ENCODE results near the gene ORM1.
"Not testable (repeated sequence)": the region's sequence is repeated elsewhere in the genome, so short reads cannot be mapped to it uniquely, and the experiment has no call there.

Gene ORM1

GRCh38 chr9:114318416-114318815 lies 4.5 kb upstream of the ORM1 start:
- Histone ChIP-seq H3K36me3 (ENCODE audit: control insufficient read depth, insufficient read depth, low read length) (no peaks in the 10 kb centered on the region), H3K4me3 (ENCODE audit: extremely low read depth, insufficient read depth, low read length, poor library complexity, severe bottlenecking) (no peak overlapping the region), H3K27ac (ENCODE audit: low read depth, low read length, severe bottlenecking) (no peak overlapping the region), H3K9me3 (ENCODE audit: control insufficient read depth, low read length) (no peaks in the 10 kb centered on the region), H3K4me1 (ENCODE audit: control insufficient read depth, insufficient read depth, low read length, poor library complexity, severe bottlenecking) (no peaks in the 10 kb centered on the region)
- WGBS, 2 experiments (ENCODE audit: insufficient coverage in 2 of 2) = 91 to 98% methylated on average over 6 of the region's 8 CpGs

DNA sequence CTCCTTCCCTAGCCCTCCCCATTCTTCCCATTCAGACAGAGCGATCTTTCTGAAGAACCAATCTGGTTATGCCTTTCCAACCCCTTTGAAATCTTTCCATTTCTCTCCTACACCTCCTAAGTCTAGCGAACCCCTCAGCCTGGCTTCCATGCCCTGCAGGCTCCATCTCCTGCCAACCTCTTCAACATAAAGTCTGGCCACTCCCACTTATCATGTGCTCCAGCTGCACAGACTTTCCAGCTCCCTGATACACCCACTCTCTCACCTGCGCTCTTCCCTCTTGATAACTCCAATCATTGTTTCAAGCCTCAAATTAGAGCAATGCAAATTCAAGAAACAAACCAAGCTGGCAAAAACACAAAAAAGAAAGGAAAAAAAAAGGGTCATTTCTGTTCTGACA lies 3.8 kb upstream of the ORM1 start:
- Histone ChIP-seq H3K36me3 (ENCODE audit: control insufficient read depth, insufficient read depth, low read length) (no peaks in the 10 kb centered on the region), H3K27ac (ENCODE audit: low read depth, low read length, severe bottlenecking) (no peak overlapping the region), H3K9me3 (ENCODE audit: control insufficient read depth, low read length) (no peaks in the 10 kb centered on the region), H3K4me3 (ENCODE audit: extremely low read depth, insufficient read depth, low read length, poor library complexity, severe bottlenecking) (no peak overlapping the region), H3K4me1 (ENCODE audit: control insufficient read depth, insufficient read depth, low read length, poor library complexity, severe bottlenecking) (no peaks in the 10 kb centered on the region)
- 85 to 88% methylated on average over 2 of the region's 3 CpGs for WGBS, 2 experiments (ENCODE audit: insufficient coverage in 2 of 2)

DNA sequence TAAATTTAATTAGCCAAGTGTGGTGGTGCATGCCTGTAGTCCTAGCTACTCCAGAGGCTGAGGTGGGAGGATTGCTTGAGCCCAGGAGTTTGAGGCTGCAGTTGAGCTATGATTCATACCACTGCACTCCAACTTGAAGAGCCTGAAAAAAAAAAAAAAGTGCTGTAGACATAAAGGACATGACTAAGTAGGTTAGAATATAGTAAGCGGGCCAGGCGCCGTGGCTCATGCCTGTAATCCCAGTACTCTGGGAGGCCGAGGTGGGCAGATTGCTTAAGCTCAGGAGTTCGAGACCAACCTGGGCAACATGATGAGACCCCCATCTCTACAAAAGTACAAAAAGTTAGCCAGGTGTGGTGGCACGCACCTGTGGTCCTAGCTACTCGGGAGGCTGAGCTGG lies 2.2 kb upstream of the ORM1 start:
- H3K36me3 ChIP-seq (ENCODE audit: control insufficient read depth, insufficient read depth, low read length); H3K4me1 ChIP-seq (ENCODE audit: control insufficient read depth, insufficient read depth, low read length, poor library complexity, severe bottlenecking); H3K4me3 ChIP-seq (ENCODE audit: extremely low read depth, insufficient read depth, low read length, poor library complexity, severe bottlenecking); H3K27ac ChIP-seq (ENCODE audit: low read depth, low read length, severe bottlenecking); H3K9me3 ChIP-seq (ENCODE audit: control insufficient read depth, low read length): not testable (repeated sequence)
- WGBS, 2 experiments (ENCODE audit: insufficient coverage in 2 of 2) = 100% methylated on average over 4 of the region's 7 CpGs; no CpG with 5 or more reads in 1 of the 2 experiments

DNA sequence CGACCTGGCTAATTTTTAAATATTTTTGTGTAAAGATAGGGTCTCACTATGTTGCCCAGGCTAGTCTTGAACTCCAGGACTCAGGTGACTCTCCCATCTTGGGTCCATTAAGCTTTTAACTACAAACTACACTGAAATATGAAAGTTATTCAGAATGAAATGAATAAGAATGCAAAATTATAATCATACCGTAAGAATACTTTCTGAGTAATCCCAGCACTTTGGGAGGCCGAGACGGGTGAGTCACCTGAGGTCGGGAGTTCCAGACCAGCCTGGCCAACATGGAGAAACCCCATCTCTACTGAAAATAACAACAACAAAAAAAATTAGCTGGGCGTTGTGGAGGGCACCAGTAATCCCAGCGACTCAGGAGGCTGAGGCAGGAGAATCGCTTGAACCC lies 1.1 kb upstream of the ORM1 start:
- WGBS, 2 experiments (ENCODE audit: insufficient coverage in 2 of 2) = 96 to 100% methylated on average over 1 to 5 of the region's 8 CpGs
- H3K4me3 ChIP-seq (ENCODE audit: extremely low read depth, insufficient read depth, low read length, poor library complexity, severe bottlenecking) = no peak overlapping the region
- no peaks in the 10 kb centered on the region for H3K36me3 ChIP-seq (ENCODE audit: control insufficient read depth, insufficient read depth, low read length)
- no peaks in the 10 kb centered on the region for H3K9me3 ChIP-seq (ENCODE audit: control insufficient read depth, low read length)
- H3K4me1 ChIP-seq (ENCODE audit: control insufficient read depth, insufficient read depth, low read length, poor library complexity, severe bottlenecking) = no peaks in the 10 kb centered on the region
- no peak overlapping the region for H3K27ac ChIP-seq (ENCODE audit: low read depth, low read length, severe bottlenecking)

DNA sequence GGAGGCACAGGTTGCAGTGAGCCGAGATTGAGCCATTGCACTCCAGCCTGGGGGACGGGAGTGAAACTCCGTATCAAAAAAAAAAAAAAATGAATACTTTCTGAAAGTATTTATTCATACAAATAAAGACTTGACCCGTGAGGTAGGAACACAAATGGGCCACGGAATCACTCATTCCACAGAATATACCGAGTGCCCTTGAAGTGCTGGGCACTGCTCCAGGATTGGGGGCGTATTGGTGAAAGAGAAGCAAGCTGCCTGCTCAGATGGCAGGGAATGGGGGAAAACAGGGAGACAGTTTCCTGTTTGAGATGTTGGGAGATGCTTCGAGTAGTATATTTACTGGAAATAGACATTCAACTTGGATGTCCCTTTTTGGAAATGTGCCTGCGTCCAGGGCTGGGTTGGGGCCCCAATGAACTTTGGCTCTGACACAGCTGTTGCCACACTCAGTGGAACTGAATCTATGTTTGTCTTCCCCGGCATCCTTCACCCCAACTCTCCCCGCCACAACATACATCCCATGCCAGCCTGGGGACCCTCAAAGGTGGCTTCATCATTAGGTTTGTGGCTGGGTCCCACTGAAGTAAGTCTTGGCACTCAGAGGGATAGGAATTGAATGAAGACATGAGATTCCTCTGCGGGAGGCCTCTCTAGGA lies 609 bp upstream of the ORM1 start:
- WGBS, 2 experiments (ENCODE audit: insufficient coverage in 2 of 2) = 80 to 100% methylated on average over 1 to 2 of the region's 12 CpGs
- not testable (repeated sequence) for H3K27ac ChIP-seq (ENCODE audit: low read depth, low read length, severe bottlenecking); H3K4me1 ChIP-seq (ENCODE audit: control insufficient read depth, insufficient read depth, low read length, poor library complexity, severe bottlenecking); H3K36me3 ChIP-seq (ENCODE audit: control insufficient read depth, insufficient read depth, low read length); H3K4me3 ChIP-seq (ENCODE audit: extremely low read depth, insufficient read depth, low read length, poor library complexity, severe bottlenecking); H3K9me3 ChIP-seq (ENCODE audit: control insufficient read depth, low read length)

- not testable (repeated sequence) for H3K36me3 ChIP-seq (ENCODE audit: control insufficient read depth, insufficient read depth, low read length); H3K27ac ChIP-seq (ENCODE audit: low read depth, low read length, severe bottlenecking); H3K9me3 ChIP-seq (ENCODE audit: control insufficient read depth, low read length); H3K4me3 ChIP-seq (ENCODE audit: extremely low read depth, insufficient read depth, low read length, poor library complexity, severe bottlenecking); H3K4me1 ChIP-seq (ENCODE audit: control insufficient read depth, insufficient read depth, low read length, poor library complexity, severe bottlenecking)
- WGBS, 2 experiments (ENCODE audit: insufficient coverage in 2 of 2) = 93 to 94% methylated on average over 4 of the region's 6 CpGs
These were observed 951 bp downstream of the ORM1 start for GRCh38 chr9:114323849-114324248.

DNA sequence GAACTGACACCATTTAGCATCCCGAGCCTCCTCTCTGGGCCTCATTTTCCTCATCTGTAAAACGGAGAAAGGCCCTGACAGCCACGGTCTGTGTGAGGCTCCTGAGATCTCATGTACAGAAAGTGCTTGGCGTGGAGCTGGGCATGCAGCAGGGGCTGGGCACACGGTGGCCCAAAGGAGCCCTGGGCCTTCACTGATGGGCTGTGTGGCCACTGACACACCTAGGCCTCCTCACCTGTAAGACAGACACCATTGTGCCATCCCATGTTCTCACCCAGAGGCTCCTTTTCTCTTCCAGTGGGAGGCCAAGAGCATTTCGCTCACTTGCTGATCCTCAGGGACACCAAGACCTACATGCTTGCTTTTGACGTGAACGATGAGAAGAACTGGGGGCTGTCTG lies 1.6 kb downstream of the ORM1 start:
- no peaks in the 10 kb centered on the region for H3K9me3 ChIP-seq (ENCODE audit: control insufficient read depth, low read length)
- H3K36me3 ChIP-seq (ENCODE audit: control insufficient read depth, insufficient read depth, low read length) = no peaks in the 10 kb centered on the region
- no peak overlapping the region for H3K4me3 ChIP-seq (ENCODE audit: extremely low read depth, insufficient read depth, low read length, poor library complexity, severe bottlenecking)
- no peaks in the 10 kb centered on the region for H3K4me1 ChIP-seq (ENCODE audit: control insufficient read depth, insufficient read depth, low read length, poor library complexity, severe bottlenecking)
- H3K27ac ChIP-seq (ENCODE audit: low read depth, low read length, severe bottlenecking) = no peak overlapping the region
- WGBS, 2 experiments (ENCODE audit: insufficient coverage in 2 of 2) = 93% methylated on average over 6 of the region's 8 CpGs

- H3K27ac ChIP-seq (ENCODE audit: low read depth, low read length, severe bottlenecking); H3K4me1 ChIP-seq (ENCODE audit: control insufficient read depth, insufficient read depth, low read length, poor library complexity, severe bottlenecking); H3K36me3 ChIP-seq (ENCODE audit: control insufficient read depth, insufficient read depth, low read length); H3K4me3 ChIP-seq (ENCODE audit: extremely low read depth, insufficient read depth, low read length, poor library complexity, severe bottlenecking); H3K9me3 ChIP-seq (ENCODE audit: control insufficient read depth, low read length): not testable (repeated sequence)
- 86 to 100% methylated on average over 1 to 7 of the region's 9 CpGs for WGBS, 2 experiments (ENCODE audit: insufficient coverage in 2 of 2)
These were observed 2.1 kb downstream of the ORM1 start for GRCh38 chr9:114324965-114325364.

DNA sequence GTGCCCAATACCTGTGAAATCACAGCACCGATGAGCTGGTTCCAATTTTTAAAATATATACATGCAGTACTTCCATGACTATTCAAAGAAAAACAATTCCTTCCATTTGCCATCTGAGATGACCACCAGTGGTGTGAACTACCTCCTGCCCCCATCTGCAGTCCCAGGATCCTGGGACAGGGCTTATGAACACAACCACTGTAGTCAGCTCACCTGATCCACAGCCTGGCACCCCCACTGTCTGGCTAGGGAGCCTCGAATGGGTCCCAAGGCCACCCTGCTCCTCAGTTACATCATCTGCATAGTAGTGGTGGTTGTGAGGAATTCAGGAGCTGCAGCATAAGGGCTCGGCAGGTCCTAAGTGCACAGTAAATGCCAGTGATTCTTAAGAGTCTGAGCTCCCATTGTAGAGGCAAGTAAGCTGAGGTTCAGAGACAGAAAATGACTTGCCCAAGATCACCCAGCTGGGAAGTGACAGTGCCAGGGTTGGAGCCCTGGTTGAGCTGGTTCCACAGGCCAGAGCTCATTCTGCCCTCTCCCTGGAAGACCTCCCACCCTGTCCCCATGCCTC lies 2.9 kb downstream of the ORM1 start:
- not testable (repeated sequence) for H3K4me3 ChIP-seq (ENCODE audit: extremely low read depth, insufficient read depth, low read length, poor library complexity, severe bottlenecking); H3K36me3 ChIP-seq (ENCODE audit: control insufficient read depth, insufficient read depth, low read length); H3K9me3 ChIP-seq (ENCODE audit: control insufficient read depth, low read length); H3K27ac ChIP-seq (ENCODE audit: low read depth, low read length, severe bottlenecking); H3K4me1 ChIP-seq (ENCODE audit: control insufficient read depth, insufficient read depth, low read length, poor library complexity, severe bottlenecking)
- WGBS, 2 experiments (ENCODE audit: insufficient coverage in 2 of 2) = 83% methylated on average over 1 of the region's 3 CpGs; no CpG with 5 or more reads in 1 of the 2 experiments

DNA sequence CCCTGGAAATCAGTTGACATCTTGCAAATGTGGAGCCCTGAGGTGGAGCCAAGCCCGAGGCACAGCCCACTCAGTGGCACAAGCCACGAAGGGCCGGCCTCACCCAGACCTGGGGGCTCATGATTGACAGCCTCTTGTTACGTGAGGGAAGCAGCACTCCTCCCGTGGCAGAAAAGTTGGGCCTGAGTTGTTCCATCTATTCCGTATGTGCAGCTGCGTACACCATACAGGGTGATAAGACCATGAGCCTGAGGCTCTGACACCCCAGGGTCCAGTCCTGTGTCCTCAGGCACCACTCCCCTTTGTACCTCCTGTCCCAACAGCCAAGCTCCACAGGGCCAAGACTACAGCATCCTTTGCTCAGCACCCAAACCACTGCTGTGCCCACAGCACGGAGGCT lies 4.9 kb downstream of the ORM1 start:
- no peak overlapping the region for H3K27ac ChIP-seq (ENCODE audit: low read depth, low read length, severe bottlenecking)

DNA sequence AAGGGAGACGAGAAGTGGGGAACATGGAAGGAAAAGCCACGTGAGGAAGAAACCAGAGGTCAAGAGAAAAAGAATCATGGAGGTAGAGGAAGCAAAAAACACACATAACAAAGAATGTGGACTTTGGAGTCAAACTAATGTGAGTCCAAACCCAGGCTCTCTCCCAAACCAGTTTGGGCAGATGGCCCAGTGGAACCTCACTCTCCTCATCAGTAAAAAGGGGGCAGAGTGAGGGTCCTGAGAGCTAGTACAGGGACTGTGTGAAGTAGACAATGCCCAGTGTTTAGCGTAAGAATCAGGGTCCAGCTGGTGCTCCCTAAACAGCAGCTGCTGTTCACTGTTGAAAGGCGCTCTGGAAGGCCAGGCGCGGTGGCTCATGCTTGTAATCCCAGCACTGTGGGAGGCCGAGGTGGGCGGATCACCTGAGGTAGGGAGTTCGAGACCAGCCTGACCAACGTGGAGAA lies 5.5 kb downstream of the ORM1 start:
- H3K36me3 ChIP-seq (ENCODE audit: control insufficient read depth, insufficient read depth, low read length); H3K9me3 ChIP-seq (ENCODE audit: control insufficient read depth, low read length); H3K4me3 ChIP-seq (ENCODE audit: extremely low read depth, insufficient read depth, low read length, poor library complexity, severe bottlenecking); H3K27ac ChIP-seq (ENCODE audit: low read depth, low read length, severe bottlenecking); H3K4me1 ChIP-seq (ENCODE audit: control insufficient read depth, insufficient read depth, low read length, poor library complexity, severe bottlenecking): not testable (repeated sequence)
- WGBS, 2 experiments (ENCODE audit: insufficient coverage in 2 of 2) = 95 to 97% methylated on average over 7 to 10 of the region's 10 CpGs

More for the DNA sequence above, 4.9 kb downstream of the ORM1 start:
- Histone ChIP-seq H3K36me3 (ENCODE audit: control insufficient read depth, insufficient read depth, low read length) (no peaks in the 10 kb centered on the region), H3K4me1 (ENCODE audit: control insufficient read depth, insufficient read depth, low read length, poor library complexity, severe bottlenecking) (no peaks in the 10 kb centered on the region), H3K4me3 (ENCODE audit: extremely low read depth, insufficient read depth, low read length, poor library complexity, severe bottlenecking) (no peak overlapping the region), H3K9me3 (ENCODE audit: control insufficient read depth, low read length) (no peaks in the 10 kb centered on the region)
- WGBS, 2 experiments (ENCODE audit: insufficient coverage in 2 of 2) = 95 to 97% methylated on average over 8 of the region's 8 CpGs
